OCI-LY3 (cell line): ENCODE measurements around the gene GDE1.

ENCODE experiments used
- H2AFZ ChIP-seq: fragments of 200-600, 300-600 bp; shearing (Covaris generic); 2 replicates; pipeline ENCODE4 v1.6.0; 2014; ENCODE audit warnings: antibody characterized with exemption, low read depth, low read length
- H3K27ac ChIP-seq: fragments of 200-600, 300-600 bp; sonication (generic); 2 replicates; pipeline ENCODE4 v1.5.1; 2014; ENCODE audit warnings: mild to moderate bottlenecking, low read length, moderate library complexity, mixed read lengths
- H3K27me3 ChIP-seq: fragments of 200-600, 300-600 bp; sonication (generic); 2 replicates; pipeline ENCODE4 v1.6.1; 2014; ENCODE audit warnings: low read depth, low read length, mixed read lengths
- H3K36me3 ChIP-seq: fragments of 200-600, 300-600 bp; sonication (generic); replicated peaks from 2 replicates; pipeline ENCODE3; 2014; ENCODE audit warnings: low read depth, low read length, mixed read lengths
- H3K4me1 ChIP-seq: fragments of 300-600, 200-600 bp; sonication (generic); 2 replicates; pipeline ENCODE4 v1.6.1; 2014; ENCODE audit warnings: low read length, mixed read lengths
- H3K4me2 ChIP-seq: fragments of 200-600, 300-600 bp; sonication (generic); 2 replicates; pipeline ENCODE4 v1.6.1; 2014; ENCODE audit warnings: low read length, mixed read lengths
- H3K4me3 ChIP-seq: fragments of 300-600, 200-600 bp; sonication (generic); 2 replicates; pipeline ENCODE4 v1.5.1; 2014; ENCODE audit warnings: antibody characterized with exemption, mild to moderate bottlenecking, low read length, moderate library complexity
- H3K79me2 ChIP-seq: fragments of 300-600, 200-600 bp; shearing (Covaris generic); 2 replicates; pipeline ENCODE4 v1.6.1; 2014; ENCODE audit warnings: mild to moderate bottlenecking, low read length, mixed read lengths
- H3K9ac ChIP-seq: fragments of 300-600, 200-600 bp; shearing (Covaris generic); 2 replicates; pipeline ENCODE4 v1.6.0; 2014; ENCODE audit warnings: mild to moderate bottlenecking, low read length, moderate library complexity
- H3K9me3 ChIP-seq: fragments of 200-600, 300-600 bp; shearing (Covaris generic); 2 replicates; pipeline ENCODE4 v1.6.1; 2014; ENCODE audit warnings: low read length, mixed read lengths; ENCODE audit not compliant: insufficient read depth
- H4K20me1 ChIP-seq: fragments of 200-600, 300-600 bp; sonication (generic); 2 replicates; pipeline ENCODE4 v1.6.1; 2016; ENCODE audit warnings: low read length, mixed read lengths; ENCODE audit not compliant: insufficient read depth
- CTCF ChIP-seq: fragments of 200-600, 300-600 bp; sonication (generic); IDR thresholded peaks from 2 replicates; pipeline ENCODE4 v1.5.1; 2014; ENCODE audit warnings: antibody characterized with exemption, low read length, low read depth
- EZH2phosphoT487 ChIP-seq: fragments of 200-600 bp; shearing (Covaris generic); IDR thresholded peaks from 2 replicates; pipeline ENCODE4 v1.6.1; 2018; ENCODE audit warnings: antibody characterized with exemption, mixed run types, low read depth

The GDE1 gene

GRCh38 chr16:19560078-19560477, 38.2 kb upstream of the GDE1 start:
- Histone ChIP-seq H3K9ac (no peak overlapping the region), H4K20me1 (no peaks in the 10 kb centered on the region), H3K27ac (no peak overlapping the region), H3K4me1 (peaks cover 8% of the 10 kb centered on the region), H3K4me3 (no peak overlapping the region), H3K9me3 (no peaks in the 10 kb centered on the region), H3K4me2 (no peak overlapping the region), H3K36me3 (peaks cover 16% of the 10 kb centered on the region), H3K27me3 (no peaks in the 10 kb centered on the region), H2AFZ (no peak overlapping the region), H3K79me2 (peaks cover 21% of the 10 kb centered on the region)
- TF ChIP-seq EZH2phosphoT487 (no peak), CTCF (no peak)

GRCh38 chr16:19559242-19559910, 37.5 kb upstream of the GDE1 start:
- Histone ChIP-seq H3K4me3 (no peak overlapping the region), H3K36me3 (peaks cover 13% of the 10 kb centered on the region), H3K4me1 (peaks cover 9% of the 10 kb centered on the region), H3K79me2 (peaks cover 21% of the 10 kb centered on the region), H3K27ac (no peak overlapping the region), H2AFZ (no peak overlapping the region), H3K9me3 (no peaks in the 10 kb centered on the region), H3K9ac (no peak overlapping the region), H3K4me2 (no peak overlapping the region), H3K27me3 (no peaks in the 10 kb centered on the region), H4K20me1 (no peaks in the 10 kb centered on the region)
- TF ChIP-seq EZH2phosphoT487 (no peak), CTCF (peak; percentile 82)

GRCh38 chr16:19555938-19556771, 34.3 kb upstream of the GDE1 start:
- Histone ChIP-seq H3K79me2 (peaks cover 20% of the 10 kb centered on the region), H3K4me1 (peaks cover 14% of the 10 kb centered on the region), H2AFZ (peak overlapping the region; percentile 57), H3K27me3 (no peaks in the 10 kb centered on the region), H3K9me3 (no peaks in the 10 kb centered on the region), H3K27ac (peak overlapping the region; percentile 78), H4K20me1 (no peaks in the 10 kb centered on the region), H3K4me2 (peak overlapping the region; percentile 78), H3K9ac (peak overlapping the region; percentile 87), H3K36me3 (peaks cover 13% of the 10 kb centered on the region), H3K4me3 (peak overlapping the region; percentile 89)
- TF ChIP-seq EZH2phosphoT487, result no peak
- no peak for TF ChIP-seq CTCF

GRCh38 chr16:19555186-19555937, 33.5 kb upstream of the GDE1 start, which contains the start of gene VPS35L:
TSS of gene VPS35L (plus strand) at chr16:19555703. CDS start at chr16:19555730, 27 bp downstream.
- Histone ChIP-seq H3K9ac (peak within 1 kb of the TSS; percentile 87), H3K9me3 (no peaks in the 10 kb centered on the region), H3K27ac (peak within 1 kb of the TSS; percentile 78), H3K4me1 (peaks cover 14% of the 10 kb centered on the region), H3K27me3 (no peaks in the 10 kb centered on the region), H3K4me3 (peak within 1 kb of the TSS; percentile 89), H4K20me1 (no peaks in the 10 kb centered on the region), H3K36me3 (peaks cover 21% of the 10 kb centered on the region), H3K79me2 (peaks cover 20% of the 10 kb centered on the region), H2AFZ (peak within 1 kb of the TSS; percentile 73), H3K4me2 (peak within 1 kb of the TSS; percentile 78)
- TF ChIP-seq EZH2phosphoT487 (no peak), CTCF (peak; percentile 63)
